IMR-90 (cell line): ENCODE data around the gene ARHGEF10L. TPM values are rescaled to one million over a fixed set of nuclear protein-coding genes. Genes with fewer than 3 reads are reported as not detected.

Experiments
- ATAC-seq: fragments of 200-7000 bp; cut with Tn5 transposase; 2 replicates; pipeline ENCODE4 v1.9.1; 2020; ENCODE audit warnings: low read depth, mild to moderate bottlenecking, moderate library complexity
- BruUV-seq: library from RNA; stranded (reverse); fragments of 400-500 nt; replicated peaks from 2 replicates; lab custom pipeline; 2021; lab: Mats Ljungman, UMichigan
- CTCF ChIA-PET: fragments of 300-600 bp; formaldehyde crosslinking; extraction: SDS; loops from one replicate; lab custom pipeline; 2021; ENCODE audit warnings: antibody characterized with exemption; lab: Yijun Ruan, JAX
- POLR2A ChIA-PET: fragments of 300-600 bp; sonication (Branson Sonifier 250); formaldehyde crosslinking; loops from one replicate; lab custom pipeline; 2022; ENCODE audit warnings: antibody characterized with exemption; ENCODE audit not compliant: unreplicated experiment; lab: Charles Lee
- DNase-seq: peaks from one replicate; pipeline ENCODE4 v3.0.0; 2013
- H2AFZ ChIP-seq: replicated peaks from 2 replicates; pipeline ENCODE3; 2013; ENCODE audit warnings: low read length, mild to moderate bottlenecking; ENCODE audit not compliant: poor library complexity
- H2AK5ac ChIP-seq: 2 replicates; pipeline ENCODE4 v1.6.1; 2013; ENCODE audit warnings: low read depth, low read length, inconsistent platforms
- H2AK9ac ChIP-seq: replicated peaks from 2 replicates; pipeline ENCODE3; 2013; ENCODE audit warnings: mild to moderate bottlenecking, low read depth, low read length, moderate library complexity; ENCODE audit not compliant: poor library complexity
- H2BK120ac ChIP-seq: 2 replicates; pipeline ENCODE4 v1.6.1; 2013; ENCODE audit warnings: low read depth, low read length, inconsistent platforms
- H2BK15ac ChIP-seq: 3 replicates; pipeline ENCODE4 v1.6.1; 2013; ENCODE audit warnings: low read depth, low read length, inconsistent platforms
- H2BK20ac ChIP-seq: 2 replicates; pipeline ENCODE4 v1.6.1; 2013; ENCODE audit warnings: low read depth, mild to moderate bottlenecking, inconsistent platforms, low read length, moderate library complexity
- H2BK5ac ChIP-seq: 2 replicates; pipeline ENCODE4 v1.6.1; 2013; ENCODE audit warnings: mild to moderate bottlenecking, low read depth, low read length, inconsistent platforms; ENCODE audit not compliant: poor library complexity, severe bottlenecking
- H3K14ac ChIP-seq: replicated peaks from 2 replicates; pipeline ENCODE4 v1.6.1; 2013; ENCODE audit warnings: low read depth, low read length, inconsistent platforms
- H3K18ac ChIP-seq: 2 replicates; pipeline ENCODE4 v1.6.1; 2013; ENCODE audit warnings: low read depth, low read length, control low read depth
- H3K23ac ChIP-seq: 2 replicates; pipeline ENCODE4 v1.6.1; 2013; ENCODE audit warnings: low read depth, low read length, inconsistent platforms
- H3K27ac ChIP-seq: 2 replicates; pipeline ENCODE4 v1.5.1; 2013; ENCODE audit warnings: mild to moderate bottlenecking, control low read depth, low read length; ENCODE audit not compliant: insufficient read depth
- H3K27me3 ChIP-seq: 2 replicates; pipeline ENCODE4 v1.6.1; 2013; ENCODE audit warnings: low read length; ENCODE audit not compliant: control insufficient read depth, insufficient read depth
- H3K36me3 ChIP-seq: 2 replicates; pipeline ENCODE4 v1.6.1; 2013; ENCODE audit warnings: low read length, mixed read lengths; ENCODE audit not compliant: control insufficient read depth, insufficient read depth
- H3K4ac ChIP-seq: 2 replicates; pipeline ENCODE4 v1.6.1; 2013; ENCODE audit warnings: low read depth, low read length, inconsistent platforms
- H3K4me1 ChIP-seq: 2 replicates; pipeline ENCODE4 v1.6.1; 2013; ENCODE audit warnings: low read length, mixed read lengths; ENCODE audit not compliant: control insufficient read depth, insufficient read depth
- H3K4me2 ChIP-seq: 2 replicates; pipeline ENCODE4 v1.6.1; 2013; ENCODE audit warnings: low read depth, mild to moderate bottlenecking, control low read depth, low read length, moderate library complexity
- H3K4me3 ChIP-seq: 2 replicates; pipeline ENCODE4 v1.5.1; 2013; ENCODE audit warnings: low read depth, mild to moderate bottlenecking, control low read depth, low read length, moderate library complexity; ENCODE audit not compliant: insufficient read depth
- H3K56ac ChIP-seq: 2 replicates; pipeline ENCODE4 v1.6.1; 2013; ENCODE audit warnings: low read length, inconsistent platforms; ENCODE audit not compliant: insufficient read depth; ENCODE audit errors: extremely low read depth
- H3K79me1 ChIP-seq, 2 experiments: 2 replicates each; pipeline ENCODE4 v1.6.1; 2013; ENCODE audit warnings: low read length in 2 of 2, inconsistent platforms in 1 of 2, low read depth in 1 of 2
- H3K9ac ChIP-seq: 2 replicates; pipeline ENCODE4 v1.6.1; 2013; ENCODE audit warnings: low read depth, low read length, control low read depth
- H3K9me1 ChIP-seq: 2 replicates; pipeline ENCODE4 v1.6.1; 2013; ENCODE audit warnings: low read length, inconsistent platforms; ENCODE audit not compliant: insufficient read depth
- H3K9me3 ChIP-seq: 2 replicates; pipeline ENCODE4 v1.6.1; 2013; ENCODE audit warnings: low read length; ENCODE audit not compliant: control insufficient read depth, insufficient read depth
- H4K20me1 ChIP-seq: 2 replicates; pipeline ENCODE4 v1.6.1; 2013; ENCODE audit warnings: low read length, inconsistent platforms; ENCODE audit not compliant: insufficient read depth
- H4K5ac ChIP-seq: 2 replicates; pipeline ENCODE4 v1.6.1; 2013; ENCODE audit warnings: mild to moderate bottlenecking, low read depth, low read length, control low read depth
- H4K8ac ChIP-seq, 2 experiments: 2 replicates each; pipeline ENCODE4 v1.6.1; 2013; ENCODE audit warnings: low read depth in 2 of 2, low read length in 2 of 2, control low read depth in 1 of 2, inconsistent platforms in 1 of 2
- H4K91ac ChIP-seq: 2 replicates; pipeline ENCODE4 v1.6.1; 2013; ENCODE audit warnings: low read depth, low read length, inconsistent platforms; ENCODE audit not compliant: insufficient read depth
- BHLHE40 ChIP-seq: fragments of 150-350 bp; IDR thresholded peaks from 2 replicates; pipeline ENCODE4 v1.6.1; 2016; ENCODE audit warnings: mild to moderate bottlenecking, low read depth, low read length
- CEBPB ChIP-seq: IDR thresholded peaks from 2 replicates; pipeline ENCODE4 v1.6.1; 2012; ENCODE audit warnings: low read depth, low read length, improper control_type of control experiment
- CHD1 ChIP-seq: IDR thresholded peaks from 2 replicates; pipeline ENCODE4 v1.6.1; 2012; ENCODE audit warnings: low read depth, low read length, improper control_type of control experiment
- FOS ChIP-seq: fragments of 150-350 bp; IDR thresholded peaks from 2 replicates; pipeline ENCODE4 v1.6.1; 2016; ENCODE audit warnings: low read depth, low read length
- MAFK ChIP-seq: IDR thresholded peaks from 2 replicates; pipeline ENCODE4 v1.6.1; 2012; ENCODE audit warnings: low read depth, low read length, improper control_type of control experiment
- MAZ ChIP-seq: IDR thresholded peaks from 2 replicates; pipeline ENCODE4 v1.6.1; 2012; ENCODE audit warnings: low read depth, mild to moderate bottlenecking, low read length, improper control_type of control experiment, moderate library complexity, borderline replicate concordance
- MXI1 ChIP-seq: IDR thresholded peaks from 2 replicates; pipeline ENCODE4 v1.6.1; 2012; ENCODE audit warnings: low read depth, mild to moderate bottlenecking, low read length, moderate library complexity, borderline replicate concordance
- NFE2L2 ChIP-seq: fragments of 150-350 bp; IDR thresholded peaks from 2 replicates; pipeline ENCODE4 v1.6.1; 2016; ENCODE audit warnings: low read depth, mild to moderate bottlenecking, low read length
- POLR2A ChIP-seq: IDR thresholded peaks from 2 replicates; pipeline ENCODE4 v1.6.1; 2012; ENCODE audit warnings: mild to moderate bottlenecking, low read depth, low read length
- RAD21 ChIP-seq: IDR thresholded peaks from 2 replicates; pipeline ENCODE4 v1.6.1; 2012; ENCODE audit warnings: low read length, improper control_type of control experiment
- RCOR1 ChIP-seq: IDR thresholded peaks from 2 replicates; pipeline ENCODE4 v1.6.1; 2012; ENCODE audit warnings: mild to moderate bottlenecking, low read length, improper control_type of control experiment; ENCODE audit not compliant: insufficient replicate concordance
- RFX5 ChIP-seq: IDR thresholded peaks from 2 replicates; pipeline ENCODE4 v1.8.0; 2012; ENCODE audit warnings: low read depth, mild to moderate bottlenecking, low read length, moderate library complexity
- SMC3 ChIP-seq: fragments of 150-350 bp; IDR thresholded peaks from 2 replicates; pipeline ENCODE4 v1.6.1; 2016; ENCODE audit warnings: low read depth, mild to moderate bottlenecking, antibody characterized with exemption, low read length, moderate library complexity
- whole genome bisulfite sequencing, 2 experiments: methylation state at CpG; one replicate each; pipeline versions ENCODE4 v1.1.5 to v1.1.7; 2013; ENCODE audit warnings: missing lambda C conversion rate in 2 of 2; ENCODE audit not compliant: insufficient read length in 1 of 2; ENCODE audit errors: extremely low coverage in 2 of 2; 5-methylcytosine and 5-hydroxymethylcytosine counted together
- dilution Hi-C: fragments of 300-500 bp; cut with HindIII; formaldehyde crosslinking; loops from one replicate; pipeline ENCODE4 v1.14.3; 2018; ENCODE audit warnings: low sequenced_read_pairs; ENCODE audit not compliant: unreplicated experiment
- in situ Hi-C: fragments of 300-500 bp; cut with MboI; formaldehyde crosslinking; loops from 3 replicates; pipeline ENCODE4 v1.14.3; 2019; ENCODE audit warnings: low sequenced_read_pairs, inconsistent platforms, mixed read lengths
- intact Hi-C: fragments of 100-400 bp; cut with micrococcal nuclease; formaldehyde crosslinking; loops from 2 replicates; pipeline ENCODE4 v1.10.0; 2022
- polyA plus RNA-seq, 3 experiments: library from polyadenylated mRNA; depleted of rRNA; stranded (reverse); fragments of >200 nt; gene quantifications; 2 replicates each; pipeline ENCODE4 v1.2.3, GENCODE V29; 2012; ENCODE audit warnings: low replicate concordance in 1 of 3
- total RNA-seq: library from RNA; depleted of rRNA; stranded (reverse); fragments of >200 nt; gene quantifications from 2 replicates; pipeline ENCODE4 v1.2.3, GENCODE V29; 2012
- TF ChIP-seq, protein P1 (sequence below): fragments of 150-350 bp; IDR thresholded peaks from 2 replicates; pipeline ENCODE4 v1.6.1; 2017; ENCODE audit warnings: mild to moderate bottlenecking, antibody characterized with exemption, low read length, low read depth
- TF ChIP-seq, protein P2 (sequence below): fragments of 150-350 bp; IDR thresholded peaks from 2 replicates; pipeline ENCODE4 v1.6.1; 2016; ENCODE audit warnings: low read depth, mild to moderate bottlenecking, low read length, moderate library complexity, borderline replicate concordance

The ARHGEF10L gene
- total and polyA plus RNA-seq, 2 of the 4 experiments (the other 2 are of a cell fraction): 4.8 to 12.4 TPM

DNA sequence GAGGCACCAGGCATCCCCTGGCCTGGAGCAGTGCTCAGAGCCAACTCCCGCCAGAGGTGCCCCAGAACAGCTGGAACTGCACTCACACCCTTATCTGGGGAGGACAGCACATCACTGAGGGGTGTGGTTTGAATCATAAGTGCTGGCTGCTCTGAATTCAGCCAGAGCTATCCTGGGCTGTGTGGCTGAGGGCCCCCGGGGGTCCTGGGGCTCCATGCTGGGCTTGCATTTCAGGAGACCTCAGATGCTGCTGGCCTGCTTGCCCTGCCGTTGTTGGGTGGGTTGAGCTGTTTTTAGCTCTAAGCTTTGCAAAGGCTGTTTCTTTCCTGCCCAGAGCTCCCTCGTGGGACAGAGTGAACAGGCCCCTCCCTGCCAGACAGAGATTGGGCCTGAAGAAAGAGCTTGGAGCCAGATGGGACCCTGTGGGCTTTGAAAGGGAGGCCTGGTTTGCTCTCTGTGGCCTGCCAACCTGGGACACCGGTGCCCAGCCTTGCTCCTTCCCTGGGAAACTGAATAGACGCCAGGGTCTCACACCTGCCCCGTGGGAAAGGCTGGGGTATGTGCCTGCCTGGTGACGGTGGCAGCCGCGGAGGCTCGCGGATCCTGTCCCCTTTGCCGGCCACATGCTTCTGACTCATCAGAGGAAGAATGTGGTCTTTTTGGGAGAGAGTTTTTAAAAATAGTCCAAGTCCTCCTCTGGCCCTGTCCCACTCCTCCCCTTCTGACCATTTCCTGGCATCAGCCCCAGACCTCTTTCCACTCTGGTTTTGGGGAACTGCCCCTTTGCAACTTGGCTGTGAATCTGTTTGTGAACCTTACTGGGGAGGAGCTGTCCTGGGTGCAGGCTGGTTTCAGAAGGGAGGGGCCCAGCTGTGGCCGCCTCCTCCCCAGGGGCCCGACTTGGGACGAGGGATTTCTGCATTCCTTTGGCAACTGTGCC is 30.0 kb downstream of the ARHGEF10L start:
- Histone ChIP-seq H4K91ac (peak overlapping the region; percentile 88), H2BK15ac (peak overlapping the region; percentile 77; the same call in 2 of the 3 replicates), H2AFZ (peak overlapping the region; percentile 89), H4K20me1 (peaks cover 5% of the 10 kb centered on the region), H2BK20ac (peak overlapping the region; percentile 54), H3K18ac (peak overlapping the region; percentile 58), H3K56ac (peak overlapping the region; percentile 13; the same call in 1 of the 2 replicates), H3K79me1 (peaks cover 32 to 64% of the 10 kb centered on the region in 2 experiments), H2BK5ac (peak overlapping the region; percentile 22), H3K9me3 (no peaks in the 10 kb centered on the region), H3K4me1 (peaks cover 16% of the 10 kb centered on the region), H3K36me3 (no peaks in the 10 kb centered on the region), H2AK9ac (peak overlapping the region; percentile 93), H3K9ac (peak overlapping the region; percentile 27), H3K27ac (peak overlapping the region; percentile 60), H3K4me3 (no peak overlapping the region), H4K8ac (peak overlapping the region; percentile 49 to 82; a peak in 3 of 4 replicates), H3K14ac (peak overlapping the region; percentile 86), H2AK5ac (peak overlapping the region; percentile 93), H3K23ac (peak overlapping the region; percentile 70; the same call in 1 of the 2 replicates), H3K9me1 (peaks cover 27% of the 10 kb centered on the region), H3K4ac (peak overlapping the region; percentile 88), H4K5ac (peak overlapping the region; percentile 58), H3K4me2 (peak overlapping the region; percentile 25; the same call in 1 of the 2 replicates), H3K27me3 (no peaks in the 10 kb centered on the region), H2BK120ac (peak overlapping the region; percentile 84)
- ATAC-seq (peak; percentile 85), DNase-seq (peak; percentile 84)
- no TSS peak for BruUV-seq
- 17% methylated on average over 2 of the region's 16 CpGs; no CpG with 5 or more reads in 1 of the 2 experiments for WGBS, 2 experiments
- ChIA-PET POLR2A (no interaction called here), CTCF (interaction anchor here (1.1 to 1.6 kb wide), 2 partner anchors 37 to 67 kb away, joined by 3 to 4 read pairs; no protein-coding TSS in a partner anchor)
- dilution Hi-C loops: no loop called here
- in situ Hi-C loops: no loop called here
- intact Hi-C loops: no loop called here
- TF ChIP-seq CEBPB: no peak
- TF ChIP-seq, protein P1, sequence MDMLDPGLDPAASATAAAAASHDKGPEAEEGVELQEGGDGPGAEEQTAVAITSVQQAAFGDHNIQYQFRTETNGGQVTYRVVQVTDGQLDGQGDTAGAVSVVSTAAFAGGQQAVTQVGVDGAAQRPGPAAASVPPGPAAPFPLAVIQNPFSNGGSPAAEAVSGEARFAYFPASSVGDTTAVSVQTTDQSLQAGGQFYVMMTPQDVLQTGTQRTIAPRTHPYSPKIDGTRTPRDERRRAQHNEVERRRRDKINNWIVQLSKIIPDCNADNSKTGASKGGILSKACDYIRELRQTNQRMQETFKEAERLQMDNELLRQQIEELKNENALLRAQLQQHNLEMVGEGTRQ: peak; percentile 36; the same call in 1 of the 2 replicates
- no peak for TF ChIP-seq RAD21
- no peak for TF ChIP-seq SMC3
- TF ChIP-seq BHLHE40: 0 out of 2 replicates have a peak, but pooled peaks have one; percentile 34
- no peak for TF ChIP-seq NFE2L2
- TF ChIP-seq, protein P2, sequence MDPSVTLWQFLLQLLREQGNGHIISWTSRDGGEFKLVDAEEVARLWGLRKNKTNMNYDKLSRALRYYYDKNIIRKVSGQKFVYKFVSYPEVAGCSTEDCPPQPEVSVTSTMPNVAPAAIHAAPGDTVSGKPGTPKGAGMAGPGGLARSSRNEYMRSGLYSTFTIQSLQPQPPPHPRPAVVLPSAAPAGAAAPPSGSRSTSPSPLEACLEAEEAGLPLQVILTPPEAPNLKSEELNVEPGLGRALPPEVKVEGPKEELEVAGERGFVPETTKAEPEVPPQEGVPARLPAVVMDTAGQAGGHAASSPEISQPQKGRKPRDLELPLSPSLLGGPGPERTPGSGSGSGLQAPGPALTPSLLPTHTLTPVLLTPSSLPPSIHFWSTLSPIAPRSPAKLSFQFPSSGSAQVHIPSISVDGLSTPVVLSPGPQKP: no peak
- TF ChIP-seq MAFK: no peak
- TF ChIP-seq POLR2A: 0 out of 2 replicates have a peak, but pooled peaks have one; percentile 24
- peak; percentile 47; the same call in 1 of the 2 replicates for TF ChIP-seq FOS
- TF ChIP-seq RFX5: no peak
- 0 out of 2 replicates have a peak, but pooled peaks have one; percentile 24 for TF ChIP-seq MAZ
- 0 out of 2 replicates have a peak, but pooled peaks have one; percentile 41 for TF ChIP-seq MXI1
- TF ChIP-seq CHD1: no peak
- no peak for TF ChIP-seq RCOR1
